Activated CD4-positive, alpha-beta memory T cell treated with anti-CD3 and anti-CD28 coated beads, Interleukin-2, amount 10 ng/mL, durations not matched to agents 7 days and 5 days (primary cell): ENCODE results near the gene ADAMTS2. TPM values are rescaled to one million over a fixed set of nuclear protein-coding genes. Genes with fewer than 3 reads are reported as not detected.

Experiments used
- CTCF ChIA-PET: fragments of 350-600 bp; sonication (Branson Sonifier 250); formaldehyde crosslinking; loops from one replicate; lab custom pipeline; 2021; ENCODE audit warnings: antibody characterized with exemption, inconsistent platforms; lab: Charles Lee
- POLR2A ChIA-PET: fragments of 350-600 bp; sonication (Branson Sonifier 250); formaldehyde crosslinking; loops from one replicate; lab custom pipeline; 2021; ENCODE audit warnings: antibody characterized with exemption; lab: Charles Lee
- DNase-seq: peaks from one replicate; pipeline ENCODE4 v3.0.0-alpha.2; 2020
- H3K27ac Mint-ChIP-seq: one replicate; pipeline ENCODE4 v1.8.0; 2021; ENCODE audit warnings: mild to moderate bottlenecking, mixed read lengths
- H3K27me3 Mint-ChIP-seq: one replicate; pipeline ENCODE4 v1.8.0; 2021; ENCODE audit warnings: mixed read lengths
- H3K36me3 Mint-ChIP-seq: one replicate; pipeline ENCODE4 v1.8.0; 2021; ENCODE audit warnings: low read depth, mixed read lengths
- H3K4me1 Mint-ChIP-seq: one replicate; pipeline ENCODE4 v1.8.0; 2021; ENCODE audit warnings: mixed read lengths
- H3K4me3 Mint-ChIP-seq: one replicate; pipeline ENCODE4 v1.8.0; 2021; ENCODE audit warnings: mild to moderate bottlenecking, mixed read lengths
- H3K9me3 Mint-ChIP-seq: one replicate; pipeline ENCODE4 v1.8.0; 2021; ENCODE audit warnings: mixed read lengths
- total RNA-seq, 2 experiments: library from RNA; stranded (reverse); gene quantifications; one replicate each; pipeline ENCODE4 v1.2.3, GENCODE V29; 2021

Gene ADAMTS2
- total RNA-seq, 2 experiments from 2014 or later: not detected

GRCh38 chr5:179186801-179187200 is 158.5 kb downstream of the ADAMTS2 start:
- ChIA-PET POLR2A (no interaction called here), CTCF (no interaction called here)
- Mint-ChIP-seq H3K9me3 (no peaks in the 10 kb centered on the region), H3K27ac (no peak overlapping the region), H3K36me3 (no peaks in the 10 kb centered on the region), H3K4me1 (no peaks in the 10 kb centered on the region), H3K27me3 (no peaks in the 10 kb centered on the region), H3K4me3 (no peak overlapping the region)
- DNase-seq: no peak

GRCh38 chr5:179185941-179186411 is 159.3 kb downstream of the ADAMTS2 start:
- ChIA-PET POLR2A (no interaction called here), CTCF (no interaction called here)
- Mint-ChIP-seq H3K9me3 (no peaks in the 10 kb centered on the region), H3K27ac (no peak overlapping the region), H3K36me3 (no peaks in the 10 kb centered on the region), H3K4me3 (no peak overlapping the region), H3K27me3 (no peaks in the 10 kb centered on the region), H3K4me1 (no peaks in the 10 kb centered on the region)
- no peak for DNase-seq

- no peak overlapping the region for H3K27ac Mint-ChIP-seq
- POLR2A ChIA-PET: no interaction called here
- no peaks in the 10 kb centered on the region for H3K4me1 Mint-ChIP-seq
- H3K4me3 Mint-ChIP-seq: no peak overlapping the region
- DNase-seq: no peak
- no peaks in the 10 kb centered on the region for H3K9me3 Mint-ChIP-seq
- CTCF ChIA-PET: no interaction called here
- H3K36me3 Mint-ChIP-seq: no peaks in the 10 kb centered on the region
- no peaks in the 10 kb centered on the region for H3K27me3 Mint-ChIP-seq
Observed at GRCh38 chr5:179185256-179185940, 159.9 kb downstream of the ADAMTS2 start.

- no peaks in the 10 kb centered on the region for H3K4me1 Mint-ChIP-seq
- ChIA-PET POLR2A (no interaction called here), CTCF (no interaction called here)
- H3K9me3 Mint-ChIP-seq: no peaks in the 10 kb centered on the region
- no peak for DNase-seq
- no peak overlapping the region for H3K4me3 Mint-ChIP-seq
- no peaks in the 10 kb centered on the region for H3K36me3 Mint-ChIP-seq
- no peaks in the 10 kb centered on the region for H3K27me3 Mint-ChIP-seq
- no peak overlapping the region for H3K27ac Mint-ChIP-seq
Observed at GRCh38 chr5:179184521-179185050, 160.7 kb downstream of the ADAMTS2 start.

GRCh38 chr5:179183481-179183880 is 161.8 kb downstream of the ADAMTS2 start:
- no peak for DNase-seq
- ChIA-PET POLR2A (no interaction called here), CTCF (no interaction called here)
- Mint-ChIP-seq H3K27me3 (no peaks in the 10 kb centered on the region), H3K27ac (no peak overlapping the region), H3K9me3 (no peaks in the 10 kb centered on the region), H3K4me3 (no peak overlapping the region), H3K4me1 (no peaks in the 10 kb centered on the region), H3K36me3 (no peaks in the 10 kb centered on the region)

GRCh38 chr5:179182601-179183000 is 162.7 kb downstream of the ADAMTS2 start:
- H3K4me3 Mint-ChIP-seq: no peak overlapping the region
- no peak overlapping the region for H3K27ac Mint-ChIP-seq
- ChIA-PET CTCF (no interaction called here), POLR2A (no interaction called here)
- DNase-seq: no peak
- no peaks in the 10 kb centered on the region for H3K4me1 Mint-ChIP-seq
- no peaks in the 10 kb centered on the region for H3K9me3 Mint-ChIP-seq
- H3K27me3 Mint-ChIP-seq: no peaks in the 10 kb centered on the region
- H3K36me3 Mint-ChIP-seq: no peaks in the 10 kb centered on the region

- no peak overlapping the region for H3K27ac Mint-ChIP-seq
Observed at GRCh38 chr5:179181988-179182387, 163.3 kb downstream of the ADAMTS2 start.

GRCh38 chr5:179180921-179181645 is 164.2 kb downstream of the ADAMTS2 start:
- ChIA-PET POLR2A (no interaction called here), CTCF (no interaction called here)
- Mint-ChIP-seq H3K4me1 (no peaks in the 10 kb centered on the region), H3K9me3 (no peaks in the 10 kb centered on the region), H3K27ac (no peak overlapping the region), H3K4me3 (no peak overlapping the region), H3K27me3 (no peaks in the 10 kb centered on the region), H3K36me3 (no peaks in the 10 kb centered on the region)
- DNase-seq: no peak

More at GRCh38 chr5:179181988-179182387, 163.3 kb downstream of the ADAMTS2 start:
- DNase-seq: no peak
- ChIA-PET CTCF (no interaction called here), POLR2A (no interaction called here)
- Mint-ChIP-seq H3K4me3 (no peak overlapping the region), H3K4me1 (no peaks in the 10 kb centered on the region), H3K36me3 (no peaks in the 10 kb centered on the region), H3K9me3 (no peaks in the 10 kb centered on the region), H3K27me3 (no peaks in the 10 kb centered on the region)

- H3K4me1 Mint-ChIP-seq: no peaks in the 10 kb centered on the region
- CTCF ChIA-PET: no interaction called here
Observed at GRCh38 chr5:179180061-179180610, 165.1 kb downstream of the ADAMTS2 start.

GRCh38 chr5:179177711-179178575 is 167.3 kb downstream of the ADAMTS2 start:
- POLR2A ChIA-PET: no interaction called here
- H3K27ac Mint-ChIP-seq: no peak overlapping the region

More at GRCh38 chr5:179180061-179180610, 165.1 kb downstream of the ADAMTS2 start:
- no peak overlapping the region for H3K27ac Mint-ChIP-seq
- DNase-seq: no peak
- no peak overlapping the region for H3K4me3 Mint-ChIP-seq
- no peaks in the 10 kb centered on the region for H3K9me3 Mint-ChIP-seq
- H3K27me3 Mint-ChIP-seq: no peaks in the 10 kb centered on the region
- POLR2A ChIA-PET: no interaction called here
- H3K36me3 Mint-ChIP-seq: no peaks in the 10 kb centered on the region

GRCh38 chr5:179176571-179177230 is 168.6 kb downstream of the ADAMTS2 start:
- no peaks in the 10 kb centered on the region for H3K9me3 Mint-ChIP-seq
- no peaks in the 10 kb centered on the region for H3K4me1 Mint-ChIP-seq
- H3K36me3 Mint-ChIP-seq: no peaks in the 10 kb centered on the region
- CTCF ChIA-PET: no interaction called here
- POLR2A ChIA-PET: no interaction called here
- H3K27me3 Mint-ChIP-seq: no peaks in the 10 kb centered on the region
- no peak for DNase-seq
- no peak overlapping the region for H3K27ac Mint-ChIP-seq
- H3K4me3 Mint-ChIP-seq: no peak overlapping the region

More at GRCh38 chr5:179177711-179178575, 167.3 kb downstream of the ADAMTS2 start:
- CTCF ChIA-PET: no interaction called here
- no peak overlapping the region for H3K4me3 Mint-ChIP-seq
- no peaks in the 10 kb centered on the region for H3K27me3 Mint-ChIP-seq
- no peak for DNase-seq
- H3K9me3 Mint-ChIP-seq: no peaks in the 10 kb centered on the region
- no peaks in the 10 kb centered on the region for H3K4me1 Mint-ChIP-seq
- H3K36me3 Mint-ChIP-seq: no peaks in the 10 kb centered on the region

GRCh38 chr5:179176166-179176565 is 169.1 kb downstream of the ADAMTS2 start:
- ChIA-PET CTCF (no interaction called here), POLR2A (no interaction called here)
- no peak for DNase-seq
- H3K27ac Mint-ChIP-seq: no peak overlapping the region
- H3K36me3 Mint-ChIP-seq: no peaks in the 10 kb centered on the region
- no peak overlapping the region for H3K4me3 Mint-ChIP-seq
- no peaks in the 10 kb centered on the region for H3K27me3 Mint-ChIP-seq
- no peaks in the 10 kb centered on the region for H3K4me1 Mint-ChIP-seq
- no peaks in the 10 kb centered on the region for H3K9me3 Mint-ChIP-seq
